Uterus (tissue), 4 donors: ENCODE data around the gene DDOST. TPM values are rescaled to one million over a fixed set of nuclear protein-coding genes. Genes with fewer than 3 reads are reported as not detected.

ENCODE experiments used
- DNase-seq, 2 donors: peaks; one replicate each; pipeline ENCODE4 v3.0.0-alpha.2; 2019 to 2020
- H3K27ac ChIP-seq, 2 donors: fragments of 200-600 bp; sonication (generic); 1 replicate in 1 of 2; 2 replicates in 1 of 2; pipeline ENCODE4 v1.5.1; 2016 to 2018
- H3K27me3 ChIP-seq, 2 donors: fragments of 200-600 bp; sonication (generic); one replicate each; pipeline ENCODE4 v1.5.1; 2018 to 2019; ENCODE audit warnings: control low read depth in 1 of 2
- H3K36me3 ChIP-seq, 2 donors: fragments of 200-600 bp; sonication (generic); one replicate each; pipeline ENCODE4 v1.5.1; 2019; ENCODE audit warnings: control low read depth in 1 of 2
- H3K4me1 ChIP-seq, 2 donors: fragments of 200-600 bp; sonication (generic); one replicate each; pipeline ENCODE4 v1.5.1; 2018 to 2019; ENCODE audit warnings: control low read depth in 1 of 2
- H3K4me3 ChIP-seq, 2 donors: fragments of 200-600 bp; sonication (generic); 1 replicate in 1 of 2; 2 replicates in 1 of 2; pipeline ENCODE4 v1.5.1; 2018 to 2019; ENCODE audit warnings: mild to moderate bottlenecking in 1 of 2
- H3K9me3 ChIP-seq, 2 donors: fragments of 200-600 bp; sonication (generic); one replicate each; pipeline ENCODE4 v1.5.1; 2019; ENCODE audit warnings: control low read depth in 1 of 2
- POLR2A ChIP-seq, 2 donors: fragments of 450-650 bp; IDR thresholded peaks; one replicate each; pipeline ENCODE4 v1.6.1; 2016; ENCODE audit warnings: antibody characterized with exemption in 2 of 2, mild to moderate bottlenecking in 1 of 2, moderate library complexity in 1 of 2
- intact Hi-C: fragments of 100-400 bp; cut with DNase I; formaldehyde crosslinking; loops from one replicate; pipeline ENCODE4 v1.15.1; 2023; ENCODE audit warnings: low total_unique reads
- total RNA-seq, 4 donors: library from RNA; depleted of rRNA in 3 of 4; stranded (reverse); fragments of >200 nt in 3 of 4; gene quantifications; one replicate each; pipeline versions ENCODE4 v1.1.0 to v1.2.4, GENCODE V29; 2014 to 2023
- TF ChIP-seq, protein P1 (sequence below), 4 experiments: fragments of 200-600 bp in 2 of 4; fragments of 450-650 bp in 2 of 4; sonication (generic) in 2 of 4; IDR thresholded peaks; one replicate each; pipeline ENCODE4 v1.5.1; 2016 to 2019; ENCODE audit warnings: antibody characterized with exemption in 4 of 4, mild to moderate bottlenecking in 2 of 4, moderate library complexity in 1 of 4
- donor health status: DM: yes; HTN: yes; CAD: no.

Gene DDOST
- 100 to 1,000 TPM; 101 to 236 (median 123) TPM for total RNA-seq

DNA sequence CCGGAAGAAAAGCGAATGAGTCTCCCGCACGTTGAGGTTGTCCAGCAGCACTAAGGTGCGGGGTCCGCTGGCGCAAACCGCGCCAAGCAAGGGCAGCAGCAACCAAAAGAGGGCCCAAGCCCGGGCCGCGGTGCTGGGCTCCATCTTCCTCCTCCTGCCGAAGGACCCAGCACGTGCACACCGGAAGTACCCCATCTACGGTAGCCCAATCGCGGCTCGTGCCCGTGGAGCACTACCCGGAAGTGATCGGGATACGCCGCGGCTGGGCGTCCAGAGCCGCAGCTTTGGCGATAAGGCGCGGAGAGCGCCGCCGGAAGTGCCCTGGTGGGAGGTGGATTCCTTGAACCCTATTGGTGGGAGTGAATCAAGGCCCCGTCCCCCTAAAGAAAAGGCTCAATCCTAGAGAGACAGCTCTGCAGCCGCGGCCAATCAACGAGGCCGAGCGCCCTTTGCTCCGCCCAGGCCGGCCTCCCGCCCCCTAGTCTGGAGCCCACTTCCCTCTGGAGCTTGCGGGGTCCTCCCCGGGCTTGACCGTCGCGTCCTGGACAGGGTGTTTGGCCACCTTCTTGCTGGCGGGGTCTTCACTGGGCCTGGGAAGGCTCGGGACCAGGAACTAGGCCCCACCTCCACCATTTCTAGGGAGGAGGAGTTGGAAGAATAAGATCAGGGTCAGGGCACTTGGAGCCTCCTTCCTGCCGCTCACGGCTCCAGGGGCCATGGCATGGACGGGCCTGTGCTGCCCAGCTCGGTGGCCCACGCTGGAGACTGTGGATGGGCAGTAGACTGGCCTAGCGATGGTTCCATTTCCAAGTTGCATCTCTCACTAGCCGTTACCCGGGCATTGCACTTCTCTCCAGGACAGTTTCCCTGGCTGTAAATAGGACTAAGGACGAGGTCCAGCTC is at the start of gene DDOST:
DDOST (minus strand) TSS at position 163 of the 903 bp plus-strand sequence; CDS start at position 144, 19 bp downstream.
- DNase-seq: peak; percentile 94 to 95
- intact Hi-C loops: no loop called here
- no peaks in the 10 kb centered on the region for H3K27me3 ChIP-seq
- peaks cover 0 to 12% of the 10 kb centered on the region in 2 donors for H3K4me1 ChIP-seq
- TF ChIP-seq, protein P1, sequence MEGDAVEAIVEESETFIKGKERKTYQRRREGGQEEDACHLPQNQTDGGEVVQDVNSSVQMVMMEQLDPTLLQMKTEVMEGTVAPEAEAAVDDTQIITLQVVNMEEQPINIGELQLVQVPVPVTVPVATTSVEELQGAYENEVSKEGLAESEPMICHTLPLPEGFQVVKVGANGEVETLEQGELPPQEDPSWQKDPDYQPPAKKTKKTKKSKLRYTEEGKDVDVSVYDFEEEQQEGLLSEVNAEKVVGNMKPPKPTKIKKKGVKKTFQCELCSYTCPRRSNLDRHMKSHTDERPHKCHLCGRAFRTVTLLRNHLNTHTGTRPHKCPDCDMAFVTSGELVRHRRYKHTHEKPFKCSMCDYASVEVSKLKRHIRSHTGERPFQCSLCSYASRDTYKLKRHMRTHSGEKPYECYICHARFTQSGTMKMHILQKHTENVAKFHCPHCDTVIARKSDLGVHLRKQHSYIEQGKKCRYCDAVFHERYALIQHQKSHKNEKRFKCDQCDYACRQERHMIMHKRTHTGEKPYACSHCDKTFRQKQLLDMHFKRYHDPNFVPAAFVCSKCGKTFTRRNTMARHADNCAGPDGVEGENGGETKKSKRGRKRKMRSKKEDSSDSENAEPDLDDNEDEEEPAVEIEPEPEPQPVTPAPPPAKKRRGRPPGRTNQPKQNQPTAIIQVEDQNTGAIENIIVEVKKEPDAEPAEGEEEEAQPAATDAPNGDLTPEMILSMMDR (IDR thresholded peaks at IDR 0.05): peak; percentile 54 to 66 (median 60)
- TF ChIP-seq POLR2A (IDR thresholded peaks at IDR 0.05): peak in 1 of 2 donors; percentile 27
- H3K27ac ChIP-seq: peak within 1 kb of the TSS; percentile 65 to 82
- no peaks in the 10 kb centered on the region for H3K36me3 ChIP-seq
- H3K4me3 ChIP-seq: peak within 1 kb of the TSS; percentile 72 to 76
- no peaks in the 10 kb centered on the region for H3K9me3 ChIP-seq

DNA sequence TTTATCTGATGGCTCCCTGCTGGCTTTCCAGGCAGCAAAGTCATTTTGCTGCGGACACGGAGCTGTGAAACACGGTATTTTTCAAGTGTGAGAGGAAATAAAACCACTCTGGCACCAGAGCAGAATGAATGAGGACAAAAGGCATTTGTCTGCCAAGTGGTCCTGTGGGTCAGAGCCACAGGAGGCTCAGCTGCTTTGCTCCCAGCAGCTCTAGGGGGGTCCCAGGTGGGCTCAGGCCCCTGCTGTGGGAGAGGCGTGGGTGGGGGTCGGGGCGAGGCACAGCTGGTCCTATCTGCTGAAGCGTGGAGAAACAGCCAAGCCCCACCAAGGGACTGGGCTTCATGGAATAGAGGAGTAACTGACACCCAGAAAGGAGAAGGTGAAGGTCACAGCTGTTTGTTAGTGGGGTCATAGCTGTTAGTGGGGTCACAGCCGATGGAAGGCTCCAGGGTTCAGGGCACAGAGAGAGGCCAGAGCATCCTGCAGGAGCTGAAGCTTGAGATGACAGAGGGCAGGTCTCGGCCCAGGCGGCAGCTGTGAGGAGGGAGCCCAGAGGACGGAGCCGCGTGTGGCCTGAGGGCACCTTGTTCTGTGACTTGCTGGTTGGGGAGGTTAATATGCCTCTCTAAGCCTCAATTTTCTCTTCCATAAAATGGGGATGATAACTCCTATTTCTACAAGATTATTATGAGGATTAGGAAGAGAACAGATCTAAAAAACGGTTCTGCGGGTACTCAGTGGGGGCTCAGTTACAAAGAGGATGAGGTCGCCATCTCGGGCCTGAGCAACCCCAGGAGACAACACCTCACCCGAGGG is 49.5 kb upstream of the DDOST start:
- Histone ChIP-seq H3K36me3 (no peaks in the 10 kb centered on the region), H3K27ac (no peak overlapping the region), H3K27me3 (no peaks in the 10 kb centered on the region), H3K9me3 (no peaks in the 10 kb centered on the region), H3K4me3 (no peak overlapping the region), H3K4me1 (no peaks in the 10 kb centered on the region)
- no peak for DNase-seq
- intact Hi-C loops: no loop called here
- TF ChIP-seq, protein P1 (IDR thresholded peaks at IDR 0.05): no peak
- no peak for TF ChIP-seq POLR2A (IDR thresholded peaks at IDR 0.05)

DNA sequence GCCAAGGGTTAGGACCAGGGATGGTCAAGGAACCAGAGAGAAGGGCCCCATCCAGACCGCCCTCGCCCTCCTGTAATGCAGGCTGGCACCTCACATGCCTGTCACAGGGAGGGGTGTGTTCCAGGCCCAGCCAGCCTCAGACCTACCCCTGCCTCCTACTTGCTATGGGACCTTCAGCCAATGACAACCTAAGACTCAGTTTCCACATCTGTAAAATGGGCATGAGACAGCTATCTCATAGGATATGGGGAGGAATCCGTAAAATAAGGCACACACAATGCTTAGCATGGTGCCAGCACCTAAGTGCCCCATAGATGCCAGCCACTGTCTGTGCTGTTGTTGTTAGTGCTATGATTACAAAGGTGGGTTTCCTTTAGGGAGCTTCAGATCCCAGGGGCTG is 48.7 kb upstream of the DDOST start:
- Histone ChIP-seq H3K9me3 (no peaks in the 10 kb centered on the region), H3K4me1 (no peaks in the 10 kb centered on the region), H3K4me3 (no peak overlapping the region), H3K36me3 (no peaks in the 10 kb centered on the region), H3K27me3 (no peaks in the 10 kb centered on the region), H3K27ac (no peak overlapping the region)
- TF ChIP-seq, protein P1 (IDR thresholded peaks at IDR 0.05): no peak
- no peak for TF ChIP-seq POLR2A (IDR thresholded peaks at IDR 0.05)
- no peak for DNase-seq
- intact Hi-C loops: no loop called here

DNA sequence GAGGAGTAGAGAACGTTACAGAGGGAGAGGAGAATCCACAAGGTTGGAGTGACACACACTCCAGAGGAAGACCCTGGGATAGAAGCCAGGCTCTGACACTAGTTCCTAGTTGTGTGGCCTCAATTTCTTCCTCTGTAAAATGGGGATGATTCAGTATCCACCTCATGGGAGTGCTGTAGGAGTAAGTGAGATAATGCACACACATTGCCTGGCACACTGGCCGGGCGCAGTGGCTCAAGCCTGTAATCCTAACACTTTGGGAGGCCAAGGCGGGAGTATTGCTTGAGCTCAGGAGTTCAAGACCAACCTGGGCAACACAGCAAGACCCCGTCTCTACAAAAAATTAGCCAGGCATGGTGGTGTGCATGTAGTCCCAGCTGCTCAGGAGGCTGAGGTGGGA is 47.7 kb upstream of the DDOST start:
- Histone ChIP-seq H3K4me3 (no peak overlapping the region), H3K36me3 (no peaks in the 10 kb centered on the region), H3K9me3 (no peaks in the 10 kb centered on the region), H3K27ac (no peak overlapping the region), H3K4me1 (no peaks in the 10 kb centered on the region), H3K27me3 (no peaks in the 10 kb centered on the region)
- TF ChIP-seq, protein P1 (IDR thresholded peaks at IDR 0.05): no peak
- TF ChIP-seq POLR2A (IDR thresholded peaks at IDR 0.05): no peak
- intact Hi-C loops: no loop called here
- no peak for DNase-seq
